Gastroesophageal sphincter (tissue), 3 donors: ENCODE measurements around the gene MORN5.

ENCODE experiments used
- POLR2A ChIP-seq, 2 donors: fragments of 450-650 bp; IDR thresholded peaks; one replicate each; pipeline ENCODE4 v1.6.1; 2017; ENCODE audit warnings: antibody characterized with exemption in 2 of 2, mild to moderate bottlenecking in 2 of 2, moderate library complexity in 1 of 2
- POLR2AphosphoS5 ChIP-seq: sonication (generic); formaldehyde crosslinking; IDR thresholded peaks from one replicate; pipeline ENCODE4 v1.6.1; 2017; ENCODE audit warnings: antibody characterized with exemption
- TF ChIP-seq, protein P1 (sequence below), 4 experiments: fragments of 200-600 bp in 2 of 4; fragments of 450-650 bp in 2 of 4; sonication (generic) in 1 of 4; IDR thresholded peaks; one replicate each; pipeline ENCODE4 v1.5.1; 2017 to 2019; ENCODE audit warnings: antibody characterized with exemption in 4 of 4, mild to moderate bottlenecking in 2 of 4, moderate library complexity in 2 of 4

DNA sequence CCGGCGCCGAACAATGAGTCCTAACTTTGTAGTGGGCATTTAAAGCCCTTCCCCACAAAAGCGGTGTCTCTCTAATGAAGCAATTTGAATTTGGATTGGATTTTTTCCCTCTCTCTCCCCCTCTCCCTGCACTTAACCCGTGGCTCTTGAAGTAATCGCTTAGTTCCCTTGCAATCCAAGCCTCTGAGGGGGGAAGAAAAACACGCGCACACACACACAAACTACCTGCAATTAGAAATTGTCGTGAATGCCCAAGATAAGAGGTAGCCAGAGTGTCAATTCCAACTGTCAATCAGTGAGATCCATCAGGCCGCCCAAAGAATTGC lies 67.8 kb downstream of the MORN5 start:
- TF ChIP-seq, protein P1, sequence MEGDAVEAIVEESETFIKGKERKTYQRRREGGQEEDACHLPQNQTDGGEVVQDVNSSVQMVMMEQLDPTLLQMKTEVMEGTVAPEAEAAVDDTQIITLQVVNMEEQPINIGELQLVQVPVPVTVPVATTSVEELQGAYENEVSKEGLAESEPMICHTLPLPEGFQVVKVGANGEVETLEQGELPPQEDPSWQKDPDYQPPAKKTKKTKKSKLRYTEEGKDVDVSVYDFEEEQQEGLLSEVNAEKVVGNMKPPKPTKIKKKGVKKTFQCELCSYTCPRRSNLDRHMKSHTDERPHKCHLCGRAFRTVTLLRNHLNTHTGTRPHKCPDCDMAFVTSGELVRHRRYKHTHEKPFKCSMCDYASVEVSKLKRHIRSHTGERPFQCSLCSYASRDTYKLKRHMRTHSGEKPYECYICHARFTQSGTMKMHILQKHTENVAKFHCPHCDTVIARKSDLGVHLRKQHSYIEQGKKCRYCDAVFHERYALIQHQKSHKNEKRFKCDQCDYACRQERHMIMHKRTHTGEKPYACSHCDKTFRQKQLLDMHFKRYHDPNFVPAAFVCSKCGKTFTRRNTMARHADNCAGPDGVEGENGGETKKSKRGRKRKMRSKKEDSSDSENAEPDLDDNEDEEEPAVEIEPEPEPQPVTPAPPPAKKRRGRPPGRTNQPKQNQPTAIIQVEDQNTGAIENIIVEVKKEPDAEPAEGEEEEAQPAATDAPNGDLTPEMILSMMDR (IDR thresholded peaks at IDR 0.05), result no peak
- TF ChIP-seq POLR2AphosphoS5 (no peak), POLR2A (IDR thresholded peaks at IDR 0.05) (no peak)
